Body of pancreas (tissue), 4 donors: ENCODE measurements around the gene VEZF1.

ENCODE experiments used
- POLR2A ChIP-seq, 3 donors: fragments of 450-650 bp; IDR thresholded peaks; one replicate each; pipeline ENCODE4 v1.6.1; 2016; ENCODE audit warnings: antibody characterized with exemption in 3 of 3, mild to moderate bottlenecking in 2 of 3
- TF ChIP-seq, protein P1 (sequence below), 7 experiments: fragments of 450-650 bp in 4 of 7; fragments of 200-600 bp in 3 of 7; sonication (generic) in 3 of 7; IDR thresholded peaks; one replicate each; pipeline ENCODE4 v1.5.1; 2016 to 2019; ENCODE audit warnings: antibody characterized with exemption in 7 of 7

DNA sequence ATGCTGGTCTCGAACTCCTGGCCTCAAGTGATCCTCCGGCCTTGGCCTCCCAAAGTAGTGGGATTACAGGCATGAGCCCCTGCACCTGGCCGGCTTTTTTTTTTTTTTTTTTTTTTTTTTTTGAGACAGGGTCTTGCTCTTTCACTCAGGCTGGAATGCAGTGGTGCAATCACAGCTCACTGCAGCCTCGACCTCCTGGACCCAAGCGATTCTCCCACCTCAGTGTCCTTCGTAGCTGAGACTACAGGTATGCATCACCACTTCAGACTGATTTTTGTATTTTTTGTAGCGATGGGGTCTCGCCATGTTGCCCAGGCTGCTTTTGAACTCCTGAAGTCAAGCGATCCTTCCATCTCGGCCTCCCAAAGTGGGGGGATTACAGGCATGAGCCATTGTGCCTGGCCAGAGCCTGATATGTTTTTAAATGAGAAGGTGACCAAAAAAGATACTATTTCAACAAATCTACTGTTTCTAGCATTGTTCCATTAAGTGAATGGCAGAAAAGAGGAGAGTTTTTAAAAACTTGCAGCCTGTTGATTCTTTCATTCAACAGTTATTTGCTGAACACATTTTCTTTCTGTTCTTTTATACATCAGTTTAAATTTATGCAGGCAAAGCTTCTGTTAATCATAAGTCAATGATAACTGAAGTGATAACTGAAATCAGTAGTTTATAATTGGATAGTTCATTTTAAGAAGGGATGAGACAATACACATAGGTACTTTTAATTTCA lies 22.2 kb upstream of the VEZF1 start:
- TF ChIP-seq, protein P1, sequence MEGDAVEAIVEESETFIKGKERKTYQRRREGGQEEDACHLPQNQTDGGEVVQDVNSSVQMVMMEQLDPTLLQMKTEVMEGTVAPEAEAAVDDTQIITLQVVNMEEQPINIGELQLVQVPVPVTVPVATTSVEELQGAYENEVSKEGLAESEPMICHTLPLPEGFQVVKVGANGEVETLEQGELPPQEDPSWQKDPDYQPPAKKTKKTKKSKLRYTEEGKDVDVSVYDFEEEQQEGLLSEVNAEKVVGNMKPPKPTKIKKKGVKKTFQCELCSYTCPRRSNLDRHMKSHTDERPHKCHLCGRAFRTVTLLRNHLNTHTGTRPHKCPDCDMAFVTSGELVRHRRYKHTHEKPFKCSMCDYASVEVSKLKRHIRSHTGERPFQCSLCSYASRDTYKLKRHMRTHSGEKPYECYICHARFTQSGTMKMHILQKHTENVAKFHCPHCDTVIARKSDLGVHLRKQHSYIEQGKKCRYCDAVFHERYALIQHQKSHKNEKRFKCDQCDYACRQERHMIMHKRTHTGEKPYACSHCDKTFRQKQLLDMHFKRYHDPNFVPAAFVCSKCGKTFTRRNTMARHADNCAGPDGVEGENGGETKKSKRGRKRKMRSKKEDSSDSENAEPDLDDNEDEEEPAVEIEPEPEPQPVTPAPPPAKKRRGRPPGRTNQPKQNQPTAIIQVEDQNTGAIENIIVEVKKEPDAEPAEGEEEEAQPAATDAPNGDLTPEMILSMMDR (IDR thresholded peaks at IDR 0.05), result no peak
- no peak for TF ChIP-seq POLR2A (IDR thresholded peaks at IDR 0.05)
